GM18858 (cell line): Measurements from ENCODE around the gene DPH1.

Source experiments
- ATAC-seq: cut with Tn5 transposase; IDR thresholded peaks from one replicate; pipeline ENCODE4 v1.9.1; 2021; ENCODE audit not compliant: unreplicated experiment

Gene DPH1

DNA sequence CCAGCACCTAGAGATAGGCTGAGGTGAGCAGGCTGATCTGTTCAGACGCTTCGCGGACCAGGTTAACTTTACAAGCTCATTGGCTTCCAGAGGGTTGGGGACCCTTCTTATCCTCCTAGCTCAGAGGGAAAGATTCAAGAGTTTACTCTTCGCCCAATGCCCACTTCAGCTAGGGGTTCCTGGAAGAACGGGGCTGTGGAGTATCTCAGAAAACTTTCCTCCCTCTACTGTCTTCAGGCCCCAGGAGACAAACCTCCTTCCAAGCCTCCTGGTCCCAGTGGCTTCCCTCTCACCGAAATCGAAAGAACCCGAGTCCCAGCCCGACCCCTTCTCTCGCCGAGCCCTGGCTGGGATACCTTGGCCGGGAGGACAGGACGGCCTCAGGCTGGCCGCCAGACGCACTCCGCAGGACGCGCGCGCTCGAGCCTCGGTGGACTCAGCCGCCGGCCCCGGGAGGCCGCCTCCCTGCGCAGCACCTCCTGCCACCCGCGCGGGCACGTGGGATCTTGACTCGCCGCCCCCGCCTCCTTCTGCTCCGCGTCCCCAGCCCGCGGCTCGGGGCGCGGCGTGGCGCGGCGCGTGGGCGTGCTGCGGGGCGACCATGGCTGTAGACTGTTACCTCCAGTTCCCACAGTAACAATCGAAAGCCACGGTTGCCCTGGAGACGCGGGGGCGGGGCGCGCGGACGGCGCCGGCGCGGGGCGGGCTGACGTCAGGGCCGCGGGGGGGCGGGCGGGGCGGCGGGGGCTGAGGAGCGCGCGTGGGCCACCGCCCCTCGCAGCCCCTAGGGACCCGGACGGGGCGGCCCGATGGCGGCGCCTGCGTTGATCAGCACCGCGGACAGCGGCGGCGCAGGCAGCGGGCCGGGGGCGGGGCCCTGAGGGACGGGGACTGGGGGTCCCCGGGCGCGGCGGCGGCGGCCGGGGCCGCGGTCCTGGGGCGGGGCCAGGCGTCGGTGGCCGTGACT is 19.7 kb downstream of the DPH1 start:
- no peak for ATAC-seq

DNA sequence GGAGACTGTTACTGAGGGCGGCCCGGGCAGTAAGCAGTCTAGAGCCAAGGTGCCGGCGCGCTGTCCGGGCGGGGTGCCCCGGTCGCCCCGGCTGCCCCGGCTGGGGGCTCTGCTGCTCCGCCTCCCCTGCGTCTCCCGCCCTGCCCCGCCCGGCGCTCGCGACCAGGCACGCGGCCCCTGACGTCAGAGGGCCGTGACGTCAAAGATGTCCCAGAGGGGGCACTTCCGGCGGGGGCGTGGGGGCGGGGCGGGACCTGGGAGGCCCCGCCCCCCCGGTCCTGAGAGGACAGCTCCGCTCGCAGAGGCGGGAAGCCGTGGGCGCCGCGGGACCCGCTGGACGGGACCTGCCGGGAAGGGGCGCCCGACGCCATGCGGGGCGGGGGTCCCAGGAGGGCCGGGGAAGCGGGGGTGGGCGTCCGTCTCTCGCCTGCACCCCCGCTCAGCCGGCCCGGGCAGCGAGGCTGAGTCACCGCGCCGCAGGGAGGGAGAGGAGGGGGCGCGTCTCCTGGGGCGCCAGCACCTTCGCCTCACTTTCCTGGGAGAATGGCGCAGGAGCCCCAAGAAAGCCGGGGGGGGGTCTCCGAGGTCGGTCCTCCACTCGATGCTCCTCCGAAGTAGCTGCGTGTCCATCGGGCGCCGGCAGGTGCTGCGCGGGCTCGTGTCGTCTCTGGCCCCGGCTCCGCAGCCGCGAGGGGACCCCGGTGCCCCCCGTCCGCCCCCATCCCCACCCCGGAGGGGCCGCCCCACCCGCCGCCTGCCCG is 20.5 kb downstream of the DPH1 start:
- ATAC-seq, result no peak

DNA sequence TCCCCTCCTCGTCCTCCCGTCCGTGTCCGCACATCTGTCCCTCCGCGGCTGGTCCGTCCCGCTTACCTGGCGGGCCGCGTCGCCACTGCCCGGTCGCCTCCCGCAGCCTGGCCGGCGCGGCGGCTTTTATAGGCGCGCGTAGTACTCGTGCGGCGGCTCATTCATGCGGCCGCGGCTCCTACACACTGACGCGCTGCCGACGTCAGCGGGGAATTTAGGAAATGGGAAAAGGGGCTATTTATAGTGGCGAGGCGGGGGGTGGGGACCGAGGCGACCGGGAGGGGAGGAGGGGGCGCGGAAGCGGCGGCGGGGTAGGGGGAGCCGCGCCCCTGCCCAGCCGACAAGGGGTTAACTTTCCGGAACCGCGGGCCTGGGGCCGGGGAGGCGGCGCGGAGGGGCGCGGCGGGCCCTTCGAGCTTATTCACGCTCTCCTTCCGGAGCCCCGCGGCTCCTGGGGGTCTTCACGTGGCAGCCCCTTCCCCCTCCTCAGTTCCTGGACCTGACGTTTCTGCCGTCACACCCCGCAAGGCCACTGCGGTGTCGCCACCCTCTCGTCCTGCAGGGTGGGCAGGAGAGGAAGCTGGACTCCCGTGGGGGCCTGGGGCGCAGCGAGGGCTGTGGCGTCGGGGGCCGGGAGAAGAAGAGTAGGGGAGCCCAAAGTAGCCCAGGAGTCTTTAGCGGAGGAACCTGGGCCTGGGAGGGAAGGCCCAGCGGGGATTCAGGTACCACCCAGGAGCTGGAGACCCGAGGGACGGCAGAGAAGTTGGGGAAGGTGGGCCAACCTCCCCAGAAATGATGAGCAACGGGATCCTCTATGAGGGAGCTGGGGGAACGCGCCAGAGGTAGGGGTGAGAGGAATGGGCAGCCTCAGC is 21.3 kb downstream of the DPH1 start:
- ATAC-seq, result no peak

DNA sequence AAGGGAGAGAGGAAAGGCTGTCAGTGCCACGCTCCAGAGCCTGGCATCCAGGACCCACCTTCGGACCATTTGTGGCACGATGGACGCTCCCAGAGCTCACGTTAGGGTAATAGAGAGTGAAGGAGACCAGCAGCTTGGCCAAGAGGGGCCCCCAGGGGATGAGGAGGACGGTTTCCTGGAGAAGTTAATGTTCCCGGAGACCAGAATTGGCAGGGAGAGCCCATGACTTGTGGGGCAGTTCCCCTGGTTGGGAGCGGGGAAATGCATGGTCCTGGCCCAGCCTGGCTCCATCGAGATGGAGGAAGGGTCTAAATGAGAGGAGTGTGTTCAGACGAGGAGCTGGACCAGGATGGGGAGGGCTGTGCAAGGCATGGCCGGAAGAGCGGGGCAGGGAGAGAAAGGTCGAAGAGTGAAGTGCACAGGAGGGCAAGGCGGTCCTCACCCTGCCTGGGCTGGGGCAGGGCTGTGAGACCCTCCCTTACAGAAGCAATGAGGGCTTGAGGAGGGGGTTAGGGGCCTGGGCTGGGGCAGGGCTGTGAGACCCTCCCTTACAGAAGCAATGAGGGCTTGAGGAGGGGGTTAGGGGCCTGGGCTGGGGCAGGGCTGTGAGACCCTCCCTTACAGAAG is 22.1 kb downstream of the DPH1 start:
- no peak for ATAC-seq

DNA sequence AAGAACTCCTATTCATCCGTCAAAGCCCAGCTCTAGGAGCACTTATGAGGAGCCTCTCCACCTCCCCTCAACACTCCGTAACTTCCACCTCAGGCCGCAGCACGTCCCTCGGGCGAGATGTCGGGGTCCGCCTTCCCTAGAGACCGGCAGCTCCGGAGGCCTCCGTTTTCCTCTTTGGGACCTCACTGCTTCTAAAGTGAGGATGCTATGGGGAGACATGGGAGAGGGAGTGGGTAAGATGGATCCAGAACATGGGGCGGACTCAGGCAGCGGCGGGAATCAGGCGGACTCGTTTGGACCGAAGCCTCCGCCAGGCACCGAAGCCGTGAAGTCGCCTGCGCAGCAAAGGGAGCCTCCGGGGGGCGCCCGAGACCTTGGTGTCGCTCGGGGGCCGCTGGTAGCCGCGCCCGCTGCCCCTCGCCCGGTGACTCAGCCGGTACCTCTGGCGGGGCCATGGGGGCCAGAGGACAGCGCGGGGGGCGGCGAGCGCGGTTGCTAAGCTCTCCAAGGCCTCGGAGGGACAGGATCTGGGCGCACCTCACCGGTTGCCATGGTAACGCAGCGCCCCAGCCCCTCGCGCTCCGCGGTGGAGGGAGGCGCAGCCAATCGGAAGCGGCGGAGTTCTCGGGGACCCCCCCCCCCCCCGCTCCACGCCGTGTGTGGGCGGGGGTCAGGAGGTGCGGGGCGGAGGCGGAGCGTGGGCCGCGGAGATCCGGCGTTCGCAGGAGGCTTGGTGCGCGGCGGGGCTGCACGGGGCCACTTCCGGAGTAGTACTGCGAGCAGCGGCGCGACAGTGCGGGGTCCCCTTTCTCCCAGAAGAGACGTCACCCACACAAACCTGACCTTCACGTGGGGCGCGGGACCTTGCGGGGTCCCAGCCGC is 23.7 kb downstream of the DPH1 start:
- no peak for ATAC-seq

DNA sequence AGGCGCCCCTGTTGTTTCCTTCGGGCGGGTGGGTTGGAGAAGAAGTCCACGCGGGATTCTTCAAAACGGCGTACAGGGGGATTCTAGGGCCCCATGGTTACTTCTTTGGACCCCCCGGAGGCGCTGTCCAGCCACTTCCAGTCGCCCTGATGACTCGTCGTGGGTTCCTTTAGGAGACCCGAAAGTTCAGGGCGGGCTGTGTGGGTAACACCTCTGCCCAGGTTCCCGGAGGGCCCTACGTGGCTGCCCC is 24.2 kb downstream of the DPH1 start:
- ATAC-seq, result no peak

DNA sequence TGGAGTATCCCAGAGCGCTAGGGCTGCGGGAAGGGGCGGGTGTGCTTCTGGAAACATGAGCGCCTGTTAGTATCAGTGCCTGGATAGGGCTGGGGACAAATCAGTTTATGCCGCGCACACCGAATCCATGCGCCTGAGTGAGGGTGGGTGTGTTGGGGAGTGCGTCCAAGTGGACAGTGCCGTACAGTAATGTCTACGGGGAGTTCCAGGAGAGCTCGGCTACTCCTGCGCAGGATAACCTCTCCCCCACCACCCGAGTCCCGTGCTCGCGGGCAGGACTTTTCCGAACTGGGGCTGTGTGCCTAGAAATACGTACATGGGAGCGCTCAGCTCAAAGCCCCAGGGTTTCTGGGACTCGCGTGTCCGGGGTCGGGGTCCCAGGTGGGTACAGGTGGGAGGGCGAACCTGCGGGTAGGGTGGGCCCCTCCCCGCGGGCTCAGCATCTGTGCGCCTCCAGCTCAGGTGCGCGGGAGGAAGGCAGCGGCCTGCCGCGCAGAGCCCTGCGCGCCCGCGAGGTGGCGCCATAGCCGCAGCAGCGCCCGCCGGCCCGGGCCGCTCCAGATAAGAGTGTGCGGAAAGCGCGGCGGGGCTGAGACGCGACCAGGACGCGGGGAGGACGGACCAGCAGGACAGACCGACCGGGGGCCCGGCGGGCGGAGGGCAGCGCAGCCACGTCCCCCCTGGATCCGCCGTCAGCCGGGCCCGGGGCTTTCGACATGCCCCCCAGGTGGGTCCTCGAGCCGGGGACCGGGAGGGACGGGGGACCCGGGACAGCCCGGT is 24.7 kb downstream of the DPH1 start, which contains the start of gene HIC1:
HIC1 (plus strand) TSS at position 592 of the 780 bp plus-strand sequence. CDS start 1,588 bp downstream, outside the sequence.
- no peak for ATAC-seq

DNA sequence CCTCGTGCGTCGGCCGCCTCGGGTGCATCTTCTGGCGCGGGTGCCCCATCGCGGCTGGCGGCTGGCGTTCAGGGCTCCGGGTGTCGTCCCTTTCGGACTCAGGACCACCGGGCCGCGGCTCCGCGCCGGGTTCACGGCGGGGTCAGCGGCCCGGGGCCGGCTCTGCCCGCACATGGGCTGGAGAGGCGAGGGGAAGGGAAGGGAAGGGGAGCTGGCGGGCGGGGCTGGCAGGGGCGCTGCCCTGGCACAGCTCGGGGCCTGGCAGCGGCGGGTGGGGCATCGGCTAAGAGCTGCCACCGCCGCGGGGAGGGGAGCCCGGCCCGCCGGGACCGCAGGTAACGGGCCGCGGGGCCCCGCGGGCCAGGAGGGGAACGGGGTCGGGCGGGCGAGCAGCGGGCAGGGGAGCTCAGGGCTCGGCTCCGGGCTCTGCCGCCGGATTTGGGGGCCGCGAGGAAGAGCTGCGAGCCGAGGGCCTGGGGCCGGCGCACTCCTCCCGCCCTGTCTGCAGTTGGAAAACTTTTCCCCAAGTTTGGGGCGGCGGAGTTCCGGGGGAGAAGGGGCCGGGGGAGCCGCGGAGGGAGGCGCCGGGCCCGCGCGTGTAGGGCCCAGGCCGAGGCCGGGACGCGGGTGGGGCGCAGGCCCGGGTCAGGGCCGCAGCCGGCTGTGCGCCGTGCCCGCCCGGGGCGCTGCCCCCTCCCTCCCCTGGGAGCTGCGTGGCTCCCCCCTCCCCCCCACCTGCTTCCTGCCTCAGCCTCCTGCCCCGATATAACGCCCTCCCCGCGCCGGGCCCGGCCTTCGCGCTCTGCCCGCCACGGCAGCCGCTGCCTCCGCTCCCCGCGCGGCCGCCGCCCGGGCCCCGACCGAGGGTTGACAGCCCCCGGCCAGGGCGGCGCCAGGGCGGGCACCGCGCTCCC is 25.6 kb downstream of the DPH1 start:
- ATAC-seq, result no peak

DNA sequence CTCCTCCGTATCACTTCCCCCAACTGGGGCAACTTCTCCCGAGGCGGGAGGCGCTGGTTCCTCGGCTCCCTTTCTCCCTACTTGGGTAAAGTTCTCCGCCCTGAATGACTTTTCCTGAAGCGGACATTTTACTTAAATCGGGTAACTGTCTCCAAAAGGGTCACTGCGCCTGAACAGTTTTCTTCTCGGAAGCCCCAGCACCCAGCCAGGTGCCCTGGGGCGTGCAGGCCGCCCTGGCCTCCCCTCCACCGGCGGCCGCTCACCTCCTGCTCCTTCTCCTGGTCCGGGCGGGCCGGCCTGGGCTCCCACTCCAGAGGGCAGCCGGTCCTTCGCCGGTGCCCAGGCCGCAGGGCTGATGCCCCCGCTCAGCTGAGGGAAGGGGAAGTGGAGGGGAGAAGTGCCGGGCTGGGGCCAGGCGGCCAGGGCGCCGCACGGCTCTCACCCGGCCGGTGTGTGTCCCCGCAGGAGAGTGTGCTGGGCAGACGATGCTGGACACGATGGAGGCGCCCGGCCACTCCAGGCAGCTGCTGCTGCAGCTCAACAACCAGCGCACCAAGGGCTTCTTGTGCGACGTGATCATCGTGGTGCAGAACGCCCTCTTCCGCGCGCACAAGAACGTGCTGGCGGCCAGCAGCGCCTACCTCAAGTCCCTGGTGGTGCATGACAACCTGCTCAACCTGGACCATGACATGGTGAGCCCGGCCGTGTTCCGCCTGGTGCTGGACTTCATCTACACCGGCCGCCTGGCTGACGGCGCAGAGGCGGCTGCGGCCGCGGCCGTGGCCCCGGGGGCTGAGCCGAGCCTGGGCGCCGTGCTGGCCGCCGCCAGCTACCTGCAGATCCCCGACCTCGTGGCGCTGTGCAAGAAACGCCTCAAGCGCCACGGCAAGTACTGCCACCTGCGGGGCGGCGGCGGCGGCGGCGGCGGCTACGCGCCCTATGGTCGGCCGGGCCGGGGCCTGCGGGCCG is 26.5 kb downstream of the DPH1 start:
- no peak for ATAC-seq

DNA sequence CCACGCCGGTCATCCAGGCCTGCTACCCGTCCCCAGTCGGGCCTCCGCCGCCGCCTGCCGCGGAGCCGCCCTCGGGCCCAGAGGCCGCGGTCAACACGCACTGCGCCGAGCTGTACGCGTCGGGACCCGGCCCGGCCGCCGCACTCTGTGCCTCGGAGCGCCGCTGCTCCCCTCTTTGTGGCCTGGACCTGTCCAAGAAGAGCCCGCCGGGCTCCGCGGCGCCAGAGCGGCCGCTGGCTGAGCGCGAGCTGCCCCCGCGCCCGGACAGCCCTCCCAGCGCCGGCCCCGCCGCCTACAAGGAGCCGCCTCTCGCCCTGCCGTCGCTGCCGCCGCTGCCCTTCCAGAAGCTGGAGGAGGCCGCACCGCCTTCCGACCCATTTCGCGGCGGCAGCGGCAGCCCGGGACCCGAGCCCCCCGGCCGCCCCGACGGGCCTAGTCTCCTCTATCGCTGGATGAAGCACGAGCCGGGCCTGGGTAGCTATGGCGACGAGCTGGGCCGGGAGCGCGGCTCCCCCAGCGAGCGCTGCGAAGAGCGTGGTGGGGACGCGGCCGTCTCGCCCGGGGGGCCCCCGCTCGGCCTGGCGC is 27.3 kb downstream of the DPH1 start:
- no peak for ATAC-seq

DNA sequence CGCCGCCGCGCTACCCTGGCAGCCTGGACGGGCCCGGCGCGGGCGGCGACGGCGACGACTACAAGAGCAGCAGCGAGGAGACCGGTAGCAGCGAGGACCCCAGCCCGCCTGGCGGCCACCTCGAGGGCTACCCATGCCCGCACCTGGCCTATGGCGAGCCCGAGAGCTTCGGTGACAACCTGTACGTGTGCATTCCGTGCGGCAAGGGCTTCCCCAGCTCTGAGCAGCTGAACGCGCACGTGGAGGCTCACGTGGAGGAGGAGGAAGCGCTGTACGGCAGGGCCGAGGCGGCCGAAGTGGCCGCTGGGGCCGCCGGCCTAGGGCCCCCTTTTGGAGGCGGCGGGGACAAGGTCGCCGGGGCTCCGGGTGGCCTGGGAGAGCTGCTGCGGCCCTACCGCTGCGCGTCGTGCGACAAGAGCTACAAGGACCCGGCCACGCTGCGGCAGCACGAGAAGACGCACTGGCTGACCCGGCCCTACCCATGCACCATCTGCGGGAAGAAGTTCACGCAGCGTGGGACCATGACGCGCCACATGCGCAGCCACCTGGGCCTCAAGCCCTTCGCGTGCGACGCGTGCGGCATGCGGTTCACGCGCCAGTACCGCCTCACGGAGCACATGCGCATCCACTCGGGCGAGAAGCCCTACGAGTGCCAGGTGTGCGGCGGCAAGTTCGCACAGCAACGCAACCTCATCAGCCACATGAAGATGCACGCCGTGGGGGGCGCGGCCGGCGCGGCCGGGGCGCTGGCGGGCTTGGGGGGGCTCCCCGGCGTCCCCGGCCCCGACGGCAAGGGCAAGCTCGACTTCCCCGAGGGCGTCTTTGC is 28.0 kb downstream of the DPH1 start:
- no peak for ATAC-seq

DNA sequence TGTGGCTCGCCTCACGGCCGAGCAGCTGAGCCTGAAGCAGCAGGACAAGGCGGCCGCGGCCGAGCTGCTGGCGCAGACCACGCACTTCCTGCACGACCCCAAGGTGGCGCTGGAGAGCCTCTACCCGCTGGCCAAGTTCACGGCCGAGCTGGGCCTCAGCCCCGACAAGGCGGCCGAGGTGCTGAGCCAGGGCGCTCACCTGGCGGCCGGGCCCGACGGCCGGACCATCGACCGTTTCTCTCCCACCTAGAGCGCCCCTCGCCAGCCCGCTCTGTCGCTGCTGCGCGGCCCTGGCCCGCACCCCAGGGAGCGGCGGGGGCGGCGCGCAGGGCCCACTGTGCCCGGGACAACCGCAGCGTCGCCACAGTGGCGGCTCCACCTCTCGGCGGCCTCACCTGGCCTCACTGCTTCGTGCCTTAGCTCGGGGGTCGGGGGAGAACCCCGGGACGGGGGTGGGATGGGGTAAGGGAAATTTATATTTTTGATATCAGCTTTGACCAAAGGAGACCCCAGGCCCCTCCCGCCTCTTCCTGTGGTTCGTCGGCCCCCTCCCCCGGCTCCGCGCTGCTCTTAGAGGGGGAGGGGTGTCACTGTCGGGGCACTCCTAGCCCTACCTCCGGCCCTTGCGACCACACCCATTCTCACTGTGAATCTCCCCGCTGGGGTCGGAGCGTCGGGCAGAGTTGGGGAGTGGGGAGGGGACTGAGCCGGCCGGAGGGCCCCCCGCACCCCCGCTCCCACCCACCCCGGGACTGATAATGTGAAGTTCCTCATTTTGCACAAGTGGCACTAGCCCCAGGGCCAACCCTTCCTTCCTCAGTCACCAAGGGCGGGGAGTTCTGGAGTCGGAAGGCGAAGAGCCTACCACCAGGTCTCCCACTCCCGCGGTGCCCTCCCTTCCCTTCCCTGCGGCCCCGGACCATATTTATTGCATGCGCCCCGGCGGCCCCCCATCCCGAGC is 28.9 kb downstream of the DPH1 start:
- no peak for ATAC-seq

DNA sequence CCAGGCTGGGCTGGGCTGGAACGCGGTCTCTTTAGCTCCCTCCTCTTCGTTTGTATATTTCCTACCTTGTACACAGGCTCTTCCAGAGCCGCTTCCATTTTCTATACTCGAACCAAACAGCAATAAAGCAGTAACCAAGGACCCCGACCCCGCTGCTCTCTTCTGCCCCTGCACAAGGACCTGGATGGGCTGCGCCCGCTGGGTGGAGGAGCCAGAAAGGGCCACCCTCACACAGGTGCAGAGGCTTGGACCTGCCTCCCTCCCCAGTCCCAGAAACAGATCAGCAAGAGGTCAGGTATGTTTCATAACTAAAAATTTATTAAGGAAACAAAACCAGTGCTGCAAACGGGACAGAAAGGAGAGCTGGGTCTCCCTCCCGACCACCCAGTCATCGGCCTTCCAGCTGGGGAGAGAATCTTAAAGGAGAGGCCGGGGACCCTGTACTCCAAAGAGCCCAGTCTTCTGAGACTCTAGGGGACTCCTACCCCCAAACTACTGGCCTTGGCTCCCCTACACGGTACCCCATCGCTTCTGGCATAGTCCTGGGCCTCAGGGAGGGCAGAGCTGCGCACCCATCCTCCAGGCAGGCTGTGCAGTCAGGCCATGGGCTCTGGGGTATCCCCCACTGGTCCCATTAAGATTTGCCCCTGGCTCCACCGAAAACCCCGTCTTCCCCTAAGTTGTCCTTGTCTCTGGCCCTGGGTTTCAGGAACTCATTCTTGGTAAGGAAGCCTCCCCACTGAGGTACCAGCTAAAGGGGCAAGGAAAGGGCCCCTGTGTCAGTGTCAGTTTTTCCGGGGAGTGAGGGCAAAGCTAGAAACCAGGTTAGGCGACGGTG is 29.8 kb downstream of the DPH1 start:
- ATAC-seq, result no peak

DNA sequence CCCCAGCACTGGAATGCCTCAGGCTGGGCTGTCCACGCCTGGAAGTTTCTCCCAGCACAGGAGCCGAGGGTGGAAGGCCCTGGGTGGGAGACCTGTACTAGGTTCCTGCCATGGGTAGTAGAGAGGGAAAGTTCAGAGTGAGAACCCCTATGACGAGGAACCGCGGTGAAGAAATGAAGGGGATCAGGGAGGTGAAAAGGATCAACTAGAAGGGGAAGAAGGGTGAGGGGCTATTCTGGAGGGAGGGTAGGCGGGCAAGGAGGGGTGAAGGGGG is 30.4 kb downstream of the DPH1 start:
- no peak for ATAC-seq
